SK-N-SH treated with all-trans-retinoic acid at 6 μM for 48 hours (cell line): ENCODE results near the gene SGSM1.

ENCODE experiments used
- ARNTL ChIP-seq: fragments of 450-650 bp; formaldehyde crosslinking; IDR thresholded peaks from 2 replicates; pipeline ENCODE4 v1.5.0; 2020; ENCODE audit warnings: low read depth, mild to moderate bottlenecking, moderate library complexity, borderline replicate concordance
- TOX ChIP-seq: fragments of 250-450 bp; sonication (Bioruptor Pico); IDR thresholded peaks from 2 replicates; pipeline ENCODE4 v1.8.0; 2021; ENCODE audit warnings: mild to moderate bottlenecking, moderate library complexity, borderline replicate concordance
- ZFP3 ChIP-seq: fragments of 250-450 bp; sonication (Bioruptor Pico); IDR thresholded peaks from 2 replicates; pipeline ENCODE4 v1.5.0; 2020; ENCODE audit warnings: mild to moderate bottlenecking, moderate library complexity
- ZFP30 ChIP-seq: fragments of 450-650 bp; formaldehyde crosslinking; IDR thresholded peaks from 2 replicates; pipeline ENCODE4 v1.5.0; 2022; ENCODE audit warnings: mild to moderate bottlenecking, moderate library complexity
- ZNF565 ChIP-seq: fragments of 450-650 bp; formaldehyde crosslinking; conservative IDR thresholded peaks from 2 replicates; pipeline ENCODE4 v1.5.0; 2020; ENCODE audit warnings: low read depth, mild to moderate bottlenecking, moderate library complexity

DNA sequence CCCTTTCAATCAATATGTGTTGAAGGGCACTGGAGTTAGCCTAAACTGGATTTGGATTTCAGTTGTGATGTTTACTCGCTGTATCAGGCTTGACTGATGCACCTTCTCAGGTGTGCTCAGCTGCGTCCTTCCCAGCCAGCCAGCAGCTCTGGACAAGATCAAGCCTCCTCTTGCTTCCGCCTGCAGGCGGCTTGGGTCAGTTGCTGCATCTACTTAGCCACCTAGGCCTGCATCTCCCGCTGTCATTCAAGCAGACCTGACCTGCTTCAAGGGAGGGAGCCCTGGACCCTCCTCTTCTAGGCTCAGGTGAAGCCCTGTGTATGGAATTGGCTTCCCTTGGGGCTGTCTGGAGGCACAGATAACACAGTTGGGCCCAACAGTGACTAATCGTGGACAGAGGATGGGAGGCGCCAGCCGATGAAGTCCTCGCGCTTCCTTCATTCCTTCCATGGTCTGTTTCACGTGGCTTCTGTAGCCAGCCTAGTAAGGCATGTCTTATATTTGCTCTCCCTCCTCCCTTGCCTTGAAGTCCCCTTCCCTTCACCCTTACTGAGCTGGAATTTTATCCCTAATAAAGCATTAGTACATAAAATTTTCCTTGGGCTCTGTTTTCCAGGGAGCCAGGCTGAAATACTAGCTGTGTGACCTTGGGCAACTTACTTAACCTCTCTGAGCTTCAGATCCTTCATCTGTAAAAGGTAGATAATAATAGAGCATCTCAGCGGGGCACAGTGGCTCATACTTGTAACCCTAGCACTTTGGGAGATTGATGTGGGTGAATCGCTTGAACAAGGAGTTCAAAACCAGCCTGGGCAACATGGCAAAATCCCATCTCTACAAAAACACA is 142.6 kb downstream of the SGSM1 start:
- TF ChIP-seq ZFP3 (CRISPR knock-in tag) (no peak), ARNTL (CRISPR knock-in tag) (no peak), ZFP30 (CRISPR knock-in tag) (no peak), ZNF565 (no peak), TOX (CRISPR knock-in tag) (no peak)
